OCI-LY1 (cell line): Measurements from ENCODE around the gene EPRS1.

Source experiments
- H2AFZ ChIP-seq: fragments of 200-600 bp; sonication (generic), shearing (Covaris generic); 2 replicates; pipeline ENCODE4 v1.6.0; 2014; ENCODE audit warnings: antibody characterized with exemption, mild to moderate bottlenecking, low read length
- H3F3A ChIP-seq: fragments of 200-600 bp; sonication (generic), shearing (Covaris generic); 2 replicates; pipeline ENCODE4 v1.6.0; 2014; ENCODE audit warnings: mild to moderate bottlenecking, antibody characterized with exemption, low read length, moderate library complexity; ENCODE audit not compliant: insufficient read depth
- H3K27ac ChIP-seq: fragments of 200-600 bp; sonication (generic); 2 replicates; pipeline ENCODE4 v1.5.1; 2014; ENCODE audit warnings: low read length, mixed run types, mild to moderate bottlenecking, low read depth; ENCODE audit not compliant: poor library complexity, severe bottlenecking
- H3K27me3 ChIP-seq: fragments of 200-600 bp; sonication (generic); 2 replicates; pipeline ENCODE4 v1.6.0; 2014; ENCODE audit warnings: antibody characterized with exemption, mild to moderate bottlenecking, low read length, moderate library complexity; ENCODE audit not compliant: insufficient read depth
- H3K36me3 ChIP-seq: fragments of 200-600 bp; sonication (generic); 2 replicates; pipeline ENCODE4 v1.6.1; 2014; ENCODE audit warnings: mild to moderate bottlenecking, antibody characterized with exemption, low read length, moderate library complexity, mixed read lengths; ENCODE audit not compliant: insufficient read depth
- H3K4me1 ChIP-seq: fragments of 200-600 bp; sonication (generic); 2 replicates; pipeline ENCODE4 v1.5.1; 2014; ENCODE audit warnings: mild to moderate bottlenecking, low read length, moderate library complexity; ENCODE audit not compliant: insufficient read depth, severe bottlenecking
- H3K4me2 ChIP-seq: fragments of 200-600 bp; sonication (generic), shearing (Covaris generic); 2 replicates; pipeline ENCODE4 v1.6.1; 2014; ENCODE audit warnings: low read length
- H3K4me3 ChIP-seq: fragments of 200-600 bp; sonication (generic); 2 replicates; pipeline ENCODE4 v1.5.1; 2014; ENCODE audit warnings: low read length, low read depth, mild to moderate bottlenecking, mixed read lengths; ENCODE audit not compliant: poor library complexity, severe bottlenecking
- H3K79me2 ChIP-seq: fragments of 200-600 bp; shearing (Covaris generic); 2 replicates; pipeline ENCODE4 v1.6.1; 2016; ENCODE audit warnings: mixed run types, low read length, mixed read lengths; ENCODE audit not compliant: insufficient read depth
- H3K9ac ChIP-seq: fragments of 200-600 bp; sonication (generic), shearing (Covaris generic); 2 replicates; pipeline ENCODE4 v1.6.1; 2014; ENCODE audit warnings: mild to moderate bottlenecking, low read length, mixed read lengths
- H3K9me2 ChIP-seq: fragments of 200-600 bp; sonication (generic), shearing (Covaris generic); 2 replicates; pipeline ENCODE4 v1.6.1; 2014; ENCODE audit warnings: low read depth, mild to moderate bottlenecking, low read length, mixed read lengths
- H3K9me3 ChIP-seq: fragments of 200-600 bp; shearing (Covaris generic); 2 replicates; pipeline ENCODE4 v1.6.1; 2014; ENCODE audit warnings: low read length, mixed read lengths
- H4K20me1 ChIP-seq: fragments of 200-600 bp; sonication (generic), shearing (Covaris generic); 2 replicates; pipeline ENCODE4 v1.6.0; 2016; ENCODE audit warnings: mild to moderate bottlenecking, low read length; ENCODE audit not compliant: insufficient read depth
- EZH2 ChIP-seq: fragments of 200-600 bp; sonication (generic), shearing (Covaris generic); IDR thresholded peaks from 2 replicates; pipeline ENCODE4 v1.8.0; 2017; ENCODE audit warnings: borderline replicate concordance, mixed run types, mild to moderate bottlenecking, antibody characterized with exemption, low read length, moderate library complexity, mixed read lengths
- TF ChIP-seq, protein P1 (sequence below): fragments of 200-600 bp; sonication (generic), shearing (Covaris generic); IDR thresholded peaks from 2 replicates; pipeline ENCODE4 v1.5.1; 2017; ENCODE audit warnings: mild to moderate bottlenecking, antibody characterized with exemption, low read length, moderate library complexity, mixed read lengths

Gene EPRS1

DNA sequence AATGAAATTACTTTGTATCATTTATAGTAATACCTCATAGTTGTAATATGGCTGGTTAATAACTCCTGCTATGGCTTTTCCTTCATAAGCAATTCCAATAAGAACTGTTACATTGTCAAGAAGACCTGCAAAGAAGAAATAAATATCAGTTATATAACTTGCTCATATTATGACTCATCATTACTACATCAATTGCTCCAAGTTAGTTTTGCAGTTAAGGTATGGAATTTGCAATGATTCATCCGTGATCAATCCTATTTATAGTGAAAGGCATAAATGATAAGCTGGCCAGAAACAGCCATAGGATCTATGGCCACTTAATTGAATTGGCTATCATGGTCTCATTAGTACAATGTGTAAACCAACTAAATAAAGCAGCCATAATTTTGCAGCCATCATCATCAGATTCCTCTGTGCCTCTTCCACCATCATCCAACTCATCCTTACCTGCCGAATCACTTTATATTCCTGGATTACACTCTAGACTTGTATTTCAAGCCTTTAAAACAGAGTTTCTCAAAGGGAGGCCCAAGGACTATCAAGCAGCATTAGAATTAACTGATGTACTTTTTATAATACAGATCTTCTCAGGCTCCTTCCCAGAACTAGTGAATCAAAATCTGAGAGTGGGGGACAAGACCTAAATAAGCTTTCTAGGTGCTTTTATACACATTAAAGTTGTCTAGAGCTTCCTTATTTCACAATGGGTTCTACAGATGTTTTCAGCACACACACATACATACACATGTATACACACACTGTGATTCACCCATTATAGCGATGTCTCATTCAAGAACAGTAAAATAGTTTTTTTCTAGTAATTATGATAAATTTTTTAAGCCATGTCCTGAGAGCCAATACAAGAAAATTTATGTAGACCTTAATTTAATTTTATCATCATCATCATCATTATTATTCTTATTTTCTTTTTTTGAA, 21.2 kb upstream of the EPRS1 start:
- Histone ChIP-seq H3F3A (no peaks in the 10 kb centered on the region), H3K4me2 (no peak overlapping the region), H3K9me3 (no peaks in the 10 kb centered on the region), H3K27me3 (no peaks in the 10 kb centered on the region), H3K79me2 (no peaks in the 10 kb centered on the region), H2AFZ (no peak overlapping the region), H3K4me3 (no peak overlapping the region), H4K20me1 (no peaks in the 10 kb centered on the region), H3K9ac (no peak overlapping the region), H3K4me1 (no peaks in the 10 kb centered on the region), H3K27ac (no peak overlapping the region), H3K36me3 (peaks cover 76% of the 10 kb centered on the region), H3K9me2 (no peaks in the 10 kb centered on the region)
- no peak for TF ChIP-seq EZH2
- TF ChIP-seq, protein P1, sequence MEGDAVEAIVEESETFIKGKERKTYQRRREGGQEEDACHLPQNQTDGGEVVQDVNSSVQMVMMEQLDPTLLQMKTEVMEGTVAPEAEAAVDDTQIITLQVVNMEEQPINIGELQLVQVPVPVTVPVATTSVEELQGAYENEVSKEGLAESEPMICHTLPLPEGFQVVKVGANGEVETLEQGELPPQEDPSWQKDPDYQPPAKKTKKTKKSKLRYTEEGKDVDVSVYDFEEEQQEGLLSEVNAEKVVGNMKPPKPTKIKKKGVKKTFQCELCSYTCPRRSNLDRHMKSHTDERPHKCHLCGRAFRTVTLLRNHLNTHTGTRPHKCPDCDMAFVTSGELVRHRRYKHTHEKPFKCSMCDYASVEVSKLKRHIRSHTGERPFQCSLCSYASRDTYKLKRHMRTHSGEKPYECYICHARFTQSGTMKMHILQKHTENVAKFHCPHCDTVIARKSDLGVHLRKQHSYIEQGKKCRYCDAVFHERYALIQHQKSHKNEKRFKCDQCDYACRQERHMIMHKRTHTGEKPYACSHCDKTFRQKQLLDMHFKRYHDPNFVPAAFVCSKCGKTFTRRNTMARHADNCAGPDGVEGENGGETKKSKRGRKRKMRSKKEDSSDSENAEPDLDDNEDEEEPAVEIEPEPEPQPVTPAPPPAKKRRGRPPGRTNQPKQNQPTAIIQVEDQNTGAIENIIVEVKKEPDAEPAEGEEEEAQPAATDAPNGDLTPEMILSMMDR, result no peak

DNA sequence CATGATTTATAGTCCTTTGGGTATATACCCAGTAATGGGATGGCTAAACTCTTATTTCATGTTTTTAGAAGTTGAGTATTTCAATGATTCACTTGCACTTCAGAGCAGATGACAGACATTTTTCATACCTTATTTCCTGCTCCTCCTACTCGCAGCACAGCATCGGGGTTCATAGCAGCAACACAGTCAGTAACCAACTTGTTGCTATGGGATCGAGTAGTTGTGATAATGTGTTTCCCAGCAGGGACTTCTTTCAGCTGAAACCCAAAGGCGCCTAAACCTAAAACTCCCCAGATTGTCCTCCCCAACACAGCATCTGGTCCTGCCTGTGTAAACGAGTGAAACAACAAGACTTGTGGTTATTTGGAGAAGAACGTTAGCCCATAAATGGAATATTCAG, 16.3 kb upstream of the EPRS1 start:
- Histone ChIP-seq H3F3A (no peaks in the 10 kb centered on the region), H3K27ac (no peak overlapping the region), H2AFZ (no peak overlapping the region), H3K9me3 (no peaks in the 10 kb centered on the region), H3K9ac (no peak overlapping the region), H3K9me2 (no peaks in the 10 kb centered on the region), H3K79me2 (no peaks in the 10 kb centered on the region), H3K4me2 (no peak overlapping the region), H3K4me1 (no peaks in the 10 kb centered on the region), H3K27me3 (no peaks in the 10 kb centered on the region), H3K4me3 (no peak overlapping the region), H3K36me3 (peaks cover 76% of the 10 kb centered on the region), H4K20me1 (no peaks in the 10 kb centered on the region)
- TF ChIP-seq EZH2, result no peak
- TF ChIP-seq, protein P1, result no peak

DNA sequence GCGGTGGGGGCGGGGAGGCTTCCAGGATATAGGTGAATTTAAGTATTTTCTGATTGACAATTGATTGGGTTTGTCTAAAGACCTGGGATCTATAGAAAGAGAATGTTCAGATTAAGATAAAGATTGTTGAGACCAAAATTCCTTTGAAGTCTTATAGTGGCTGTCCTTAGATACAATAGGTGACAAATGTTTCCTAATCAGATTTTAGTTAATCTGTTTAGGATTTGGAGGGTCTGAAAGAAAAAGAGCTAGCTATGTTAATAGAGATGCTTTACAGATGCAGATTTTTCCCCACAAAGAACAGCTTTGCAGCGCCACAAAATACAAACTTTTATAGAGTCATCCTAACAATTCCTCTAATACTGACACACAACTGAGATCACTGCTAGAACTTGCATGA, 14.6 kb upstream of the EPRS1 start:
- Histone ChIP-seq H3F3A (no peaks in the 10 kb centered on the region), H3K79me2 (no peaks in the 10 kb centered on the region), H3K9me2 (no peaks in the 10 kb centered on the region), H4K20me1 (no peaks in the 10 kb centered on the region), H3K4me1 (no peaks in the 10 kb centered on the region), H2AFZ (no peak overlapping the region), H3K9ac (no peak overlapping the region), H3K36me3 (peaks cover 60% of the 10 kb centered on the region), H3K4me3 (no peak overlapping the region), H3K27me3 (no peaks in the 10 kb centered on the region), H3K9me3 (no peaks in the 10 kb centered on the region), H3K4me2 (no peak overlapping the region), H3K27ac (no peak overlapping the region)
- TF ChIP-seq, protein P1, result no peak
- TF ChIP-seq EZH2, result no peak
